NT2/D1 (cell line): Measurements from ENCODE around the gene PPP2R3A.

Experiments
- SUZ12 ChIP-seq: IDR thresholded peaks from 2 replicates; pipeline ENCODE4 v1.6.1; 2011; ENCODE audit not compliant: insufficient read length, insufficient read depth; ENCODE audit errors: extremely low read depth
- YY1 ChIP-seq: IDR thresholded peaks from 2 replicates; pipeline ENCODE4 v1.6.1; 2011; ENCODE audit not compliant: insufficient read length, insufficient read depth
- ZNF274 ChIP-seq: IDR thresholded peaks from 2 replicates; pipeline ENCODE4 v1.6.1; 2011; ENCODE audit warnings: mild to moderate bottlenecking, low read depth, low read length

GRCh38 chr3:136162322-136162721, 196.8 kb downstream of the PPP2R3A start:
- TF ChIP-seq ZNF274 (no peak), YY1 (no peak), SUZ12 (no peak)
